Stimulated activated CD8-positive, alpha-beta memory T cell treated with anti-CD3 and anti-CD28 coated beads, Interleukin-2, amount 100 ng/mL, for 1 hour (primary cell): ENCODE data around the gene NUDT2.
"Not testable (repeated sequence)": the region's sequence is repeated elsewhere in the genome, so short reads cannot be mapped to it uniquely, and the experiment has no call there.

Source experiments
- DNase-seq, 2 donors: peaks; one replicate each; pipeline ENCODE4 v3.0.0-alpha.2; 2020; ENCODE audit warnings: low read depth in 2 of 2

Gene NUDT2

GRCh38 chr9:34335376-34335775, 6.0 kb downstream of the NUDT2 start:
- DNase-seq = no peak

GRCh38 chr9:34337403-34337802, 8.0 kb downstream of the NUDT2 start:
- no peak for DNase-seq

GRCh38 chr9:34338079-34338478, 8.7 kb downstream of the NUDT2 start:
- not testable (repeated sequence) for DNase-seq

GRCh38 chr9:34338665-34339385, 9.5 kb downstream of the NUDT2 start:
- no peak for DNase-seq

GRCh38 chr9:34341659-34342295, 12.4 kb downstream of the NUDT2 start:
- no peak for DNase-seq

- DNase-seq = no peak
These were observed 13.7 kb downstream of the NUDT2 start for GRCh38 chr9:34343090-34343489.

- no peak for DNase-seq
These were observed 14.2 kb downstream of the NUDT2 start for GRCh38 chr9:34343605-34344004.

GRCh38 chr9:34346873-34347799, 17.8 kb downstream of the NUDT2 start:
- no peak for DNase-seq

- no peak for DNase-seq
These were observed 18.4 kb downstream of the NUDT2 start for GRCh38 chr9:34347800-34348158.

- no peak for DNase-seq
These were observed 20.0 kb downstream of the NUDT2 start for GRCh38 chr9:34349324-34349723.

- DNase-seq = not testable (repeated sequence)
These were observed 22.8 kb downstream of the NUDT2 start for GRCh38 chr9:34352122-34352652.

- not testable (repeated sequence) for DNase-seq
These were observed 23.6 kb downstream of the NUDT2 start for GRCh38 chr9:34352957-34353356.

GRCh38 chr9:34362614-34363214, 33.3 kb downstream of the NUDT2 start:
- no peak for DNase-seq

GRCh38 chr9:34363619-34364351, 34.4 kb downstream of the NUDT2 start:
- DNase-seq = no peak

- no peak for DNase-seq
These were observed 35.9 kb downstream of the NUDT2 start for GRCh38 chr9:34365282-34365681.

- no peak for DNase-seq
These were observed 37.0 kb downstream of the NUDT2 start for GRCh38 chr9:34366365-34366764.

- not testable (repeated sequence) for DNase-seq
These were observed 38.5 kb downstream of the NUDT2 start for GRCh38 chr9:34367751-34368410.

- not testable (repeated sequence) for DNase-seq
These were observed 39.4 kb downstream of the NUDT2 start for GRCh38 chr9:34368796-34369195.

GRCh38 chr9:34369636-34370035, 40.3 kb downstream of the NUDT2 start:
- no peak for DNase-seq

- DNase-seq = no peak
These were observed 41.1 kb downstream of the NUDT2 start for GRCh38 chr9:34370335-34370969.
